IPS DF 4.7 (cell line): ENCODE data around the gene GRK1.
"Not testable (repeated sequence)": the region's sequence is repeated elsewhere in the genome, so short reads cannot be mapped to it uniquely, and the experiment has no call there.

Experiments used
- DNase-seq: peaks from one replicate; pipeline ENCODE4 v3.0.0-alpha.2; 2013; ENCODE audit warnings: low spot score; ENCODE audit errors: extremely low read depth

GRK1 gene

DNA sequence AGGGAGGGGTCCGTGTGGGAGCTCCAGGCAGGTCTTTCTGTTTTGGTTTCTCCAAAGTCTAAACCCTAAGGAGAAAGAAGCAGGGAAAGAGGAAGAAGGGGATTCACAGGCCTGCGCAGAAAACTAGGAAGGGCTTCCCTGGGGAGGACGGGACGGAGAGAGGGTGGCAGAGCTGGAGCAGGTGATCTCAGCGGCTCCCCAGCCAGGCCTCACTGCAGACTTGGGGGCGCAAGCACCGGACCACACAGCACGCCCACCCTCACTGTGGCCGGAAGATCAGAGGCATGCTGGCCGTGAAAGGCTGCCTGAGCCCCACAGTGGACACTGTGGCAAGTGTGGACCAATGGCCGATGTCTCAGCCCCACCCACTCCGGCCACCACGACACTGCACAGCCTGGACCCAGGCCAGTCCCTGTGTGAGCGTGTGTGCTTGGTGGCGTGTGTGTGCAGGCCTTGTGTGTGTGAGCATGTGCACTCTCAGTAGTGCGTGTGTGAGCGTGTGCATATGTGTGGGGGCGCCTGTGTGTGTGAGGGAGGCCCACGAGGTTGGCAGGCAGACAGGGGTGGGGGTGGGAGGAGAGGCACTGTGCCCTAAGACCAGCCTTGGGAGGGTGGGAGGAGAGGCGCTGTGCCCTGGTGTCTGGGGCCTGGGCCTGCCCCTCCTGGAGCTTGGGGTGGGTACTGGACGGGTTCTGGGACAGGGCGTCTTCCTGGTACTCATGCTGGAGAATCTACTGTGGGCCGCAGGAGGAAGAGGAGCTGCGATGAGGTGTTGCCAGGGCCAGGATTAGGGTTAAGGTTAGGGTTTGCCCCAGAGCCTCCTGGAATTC is 76.6 kb downstream of the GRK1 start:
- no peak for DNase-seq

DNA sequence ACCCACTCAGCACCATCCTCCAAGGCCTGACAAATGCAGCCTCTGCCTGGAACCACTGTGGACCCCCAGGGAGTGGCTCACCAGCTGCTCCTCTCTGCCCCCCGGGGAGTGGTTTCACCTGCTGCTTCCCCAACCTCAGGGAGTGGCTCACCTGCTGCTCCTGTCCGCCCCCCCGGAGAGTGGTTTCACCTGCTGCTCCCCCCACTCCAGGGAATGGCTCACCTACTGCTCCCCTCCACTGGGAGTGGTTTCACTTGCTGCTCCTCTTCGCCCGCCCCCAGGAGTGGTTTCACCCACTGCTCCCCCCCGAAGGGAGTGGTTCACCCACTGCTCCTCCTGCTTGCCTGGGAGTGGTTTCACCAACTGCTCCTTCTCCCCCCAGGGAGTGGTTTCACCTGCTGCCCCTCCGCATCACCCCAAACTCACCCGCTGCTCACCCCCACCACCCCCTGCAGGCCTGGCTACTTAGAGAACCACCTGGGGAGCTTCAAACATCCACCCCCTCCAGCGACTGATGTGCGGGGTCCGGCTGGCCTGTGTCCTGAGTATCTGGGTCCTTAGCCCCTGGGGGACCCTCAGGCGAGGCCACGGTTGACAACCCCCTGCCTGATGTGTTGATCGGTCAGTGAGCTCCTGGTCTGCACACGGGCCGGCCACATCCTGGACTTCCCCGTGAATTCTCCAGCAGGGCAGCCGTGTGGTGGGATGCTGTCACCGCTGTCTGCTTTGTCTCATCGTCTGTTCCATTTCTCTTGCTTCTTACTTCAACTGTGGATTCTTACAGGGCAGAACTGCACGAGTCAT is 77.4 kb downstream of the GRK1 start:
- no peak for DNase-seq

DNA sequence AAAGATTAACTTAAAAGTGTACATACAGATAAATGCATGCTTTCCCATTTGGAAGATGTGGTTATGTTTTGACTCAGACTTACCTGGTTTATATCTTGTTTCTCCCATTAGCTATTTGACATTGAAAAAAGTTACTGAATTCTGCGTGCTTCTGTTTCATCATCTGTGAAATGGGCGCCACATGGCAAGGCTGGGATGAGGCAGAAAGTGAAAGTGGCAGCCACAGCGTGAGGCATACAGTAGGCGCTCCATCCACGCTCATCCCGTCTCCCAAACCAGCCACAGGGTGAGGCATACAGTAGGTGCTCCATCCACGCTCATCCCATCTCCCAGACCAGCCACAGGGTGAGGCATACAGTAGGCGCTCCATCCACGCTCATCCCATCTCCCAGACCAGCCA is 78.0 kb downstream of the GRK1 start:
- no peak for DNase-seq

DNA sequence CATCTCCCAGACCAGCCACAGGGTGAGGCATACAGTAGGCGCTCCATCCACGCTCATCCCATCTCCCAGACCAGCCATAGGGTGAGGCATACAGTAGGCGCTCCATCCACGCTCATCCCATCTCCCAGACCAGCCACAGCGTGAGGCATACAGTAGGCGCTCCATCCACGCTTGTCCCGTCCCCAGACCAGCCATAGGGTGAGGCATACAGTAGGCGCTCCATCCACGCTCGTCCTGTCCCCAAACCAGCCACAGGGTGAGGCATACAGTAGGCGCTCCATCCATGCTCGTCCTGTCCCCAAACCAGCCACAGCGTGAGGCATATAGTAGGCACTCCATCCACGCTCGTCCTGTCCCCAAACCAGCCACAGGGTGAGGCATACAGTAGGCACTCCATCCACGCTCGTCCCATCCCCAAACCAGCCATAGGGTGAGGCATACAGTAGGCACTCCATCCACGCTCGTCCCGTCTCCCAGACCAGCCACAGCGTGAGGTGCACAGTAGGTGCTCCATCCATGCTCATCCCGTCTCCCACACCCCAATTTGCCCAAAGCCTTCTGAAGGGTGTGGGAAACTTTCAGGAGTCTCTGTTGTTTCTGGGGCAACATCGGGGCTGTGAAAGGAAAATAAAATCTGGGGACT is 78.6 kb downstream of the GRK1 start:
- DNase-seq = not testable (repeated sequence)

DNA sequence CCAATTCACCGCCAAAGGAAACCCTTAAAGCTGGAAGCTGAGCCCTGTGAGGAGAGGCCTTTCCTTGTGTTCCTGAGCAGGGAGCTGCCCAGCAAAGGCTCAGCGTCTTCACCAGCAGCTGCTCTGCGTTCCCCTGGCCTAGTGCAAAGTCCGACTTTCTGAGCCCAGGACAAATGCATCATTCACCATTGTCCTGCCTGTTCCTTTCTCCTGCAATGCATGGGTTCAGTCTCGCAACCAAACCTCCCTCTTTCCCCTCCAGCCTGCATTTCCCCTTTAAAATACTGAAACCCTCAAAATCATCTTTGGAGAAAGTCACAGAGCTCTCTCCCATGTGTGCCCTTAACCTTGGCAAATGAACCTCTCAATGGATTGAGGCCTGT is 79.1 kb downstream of the GRK1 start:
- DNase-seq = no peak

DNA sequence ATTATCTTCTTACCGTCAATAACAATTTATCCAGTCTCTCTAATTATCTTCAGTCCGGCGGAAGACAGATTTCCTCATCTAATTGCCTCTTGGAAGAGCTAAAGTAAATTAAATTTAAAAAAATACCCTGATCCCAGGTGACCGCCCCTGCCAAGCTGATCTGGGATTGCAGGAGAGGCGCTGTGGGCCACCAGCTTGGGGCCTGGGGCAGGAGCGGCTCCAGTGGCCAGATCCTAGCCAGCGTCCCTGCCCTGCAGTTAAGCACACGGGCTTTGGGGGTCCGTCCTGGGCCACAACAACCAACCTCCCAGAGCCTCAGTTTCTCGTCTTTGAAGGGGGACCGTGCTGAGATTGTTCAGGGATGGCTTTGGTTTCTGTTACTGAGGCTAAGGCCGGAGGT is 79.7 kb downstream of the GRK1 start:
- no peak for DNase-seq

DNA sequence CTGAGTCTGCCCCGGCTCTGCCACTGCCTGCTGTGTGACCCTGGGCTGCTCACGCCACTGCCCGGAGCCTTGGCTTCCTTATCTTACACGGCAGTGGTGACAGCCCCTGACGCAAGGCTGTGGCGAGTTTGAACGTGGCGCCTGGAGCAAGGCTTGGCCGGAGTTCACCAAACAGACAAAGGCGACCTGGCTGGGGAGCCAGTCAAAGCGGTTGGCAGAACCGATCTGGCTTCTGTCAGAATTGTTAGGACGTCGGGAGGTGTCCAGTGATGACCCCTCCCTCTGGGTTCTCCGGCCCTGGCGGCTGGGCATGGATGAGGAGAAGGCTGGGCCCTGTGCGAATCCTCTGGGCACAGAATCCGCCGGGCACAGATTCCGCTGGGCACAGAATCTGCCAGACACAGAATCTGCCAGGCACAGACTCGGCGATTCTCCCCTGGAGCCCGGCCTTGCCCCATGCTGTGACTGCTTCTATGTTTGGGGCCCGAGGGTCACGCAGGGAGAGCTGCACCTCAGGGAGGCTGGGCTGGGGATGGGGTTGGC is 80.3 kb downstream of the GRK1 start:
- no peak for DNase-seq

DNA sequence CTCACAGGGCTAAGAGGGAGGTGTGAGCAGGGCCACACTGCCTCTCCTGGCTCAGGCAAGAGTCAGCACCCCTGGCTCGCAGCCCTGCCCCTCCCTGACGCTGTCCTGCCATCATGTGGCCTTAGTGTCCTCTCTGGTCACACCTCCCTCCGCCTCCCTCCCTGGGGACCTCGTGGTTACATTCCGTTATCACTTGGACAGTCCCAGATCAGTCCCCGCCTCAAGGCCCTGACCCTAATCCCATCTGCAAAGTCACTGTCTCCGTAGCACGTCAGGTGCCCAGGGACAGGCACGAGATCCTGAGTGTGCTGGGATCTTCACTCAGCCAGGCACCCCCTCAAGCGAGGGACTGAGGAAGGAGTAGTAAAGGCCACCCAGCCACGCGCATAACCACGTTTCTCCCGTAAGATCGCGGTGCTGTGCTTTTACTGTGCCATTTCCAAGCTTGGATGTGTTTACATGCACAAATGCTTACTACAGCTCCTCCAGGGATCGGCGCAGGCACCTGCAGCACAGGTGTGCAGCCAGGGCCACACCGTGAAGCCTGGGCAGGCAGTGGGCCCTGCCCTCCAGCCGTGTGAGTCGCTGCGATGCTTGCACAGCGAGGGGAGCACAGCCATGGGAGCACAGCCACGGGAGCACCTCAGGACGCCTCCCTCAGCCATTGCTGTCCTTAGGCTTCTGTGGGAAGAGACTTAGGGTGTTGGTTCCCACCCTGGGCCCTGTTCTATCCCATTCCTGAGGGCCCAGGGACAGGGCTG is 81.3 kb downstream of the GRK1 start:
- DNase-seq = no peak

DNA sequence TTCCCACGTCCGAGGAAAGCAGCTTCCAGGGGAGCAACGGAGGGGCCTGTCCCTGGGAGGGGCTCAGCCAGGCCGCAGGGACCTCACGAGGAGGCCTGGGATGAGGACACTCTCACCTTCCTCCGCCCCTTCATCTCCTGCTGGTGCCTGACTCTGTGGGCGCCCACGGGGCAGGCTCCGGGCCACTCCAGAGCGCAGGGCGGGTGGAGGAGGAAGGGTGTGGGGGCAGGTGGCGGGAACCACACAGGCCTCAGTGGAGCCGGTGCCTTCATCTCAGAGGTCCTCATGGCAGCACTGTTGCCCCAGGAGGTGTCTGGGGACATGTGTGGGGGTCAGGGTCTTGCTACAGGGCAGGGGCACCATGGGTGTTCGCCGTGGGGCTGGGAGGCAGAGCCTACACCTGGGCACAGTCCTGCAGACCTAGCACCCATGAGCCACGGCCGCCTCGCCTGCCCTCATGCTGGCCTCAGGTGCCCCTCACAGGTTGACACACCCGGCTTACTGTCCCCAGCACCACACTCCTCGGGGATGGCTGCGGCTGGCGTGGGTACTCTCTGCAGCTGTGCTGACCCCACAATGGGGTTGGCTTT is 81.9 kb downstream of the GRK1 start:
- DNase-seq = no peak

DNA sequence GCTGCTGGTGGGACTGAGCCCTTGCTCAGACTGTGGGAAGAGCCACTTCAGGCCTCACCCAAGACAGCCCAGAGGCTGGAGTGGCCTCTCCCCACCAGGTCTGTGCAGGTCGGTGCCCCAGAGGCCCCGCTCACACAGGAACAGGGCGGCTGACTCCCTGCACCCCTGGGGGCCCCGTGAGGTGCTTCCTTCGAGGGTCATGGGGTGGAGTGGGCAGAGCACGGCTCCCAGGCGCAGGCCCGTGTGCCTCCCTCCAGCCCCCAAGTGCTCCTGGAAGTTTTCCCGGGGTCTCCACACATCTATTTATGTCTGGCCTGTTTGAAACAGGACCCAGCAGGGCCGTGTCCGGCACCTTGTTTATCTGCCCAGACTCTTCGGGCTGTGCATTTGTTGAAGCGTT is 82.5 kb downstream of the GRK1 start:
- no peak for DNase-seq

DNA sequence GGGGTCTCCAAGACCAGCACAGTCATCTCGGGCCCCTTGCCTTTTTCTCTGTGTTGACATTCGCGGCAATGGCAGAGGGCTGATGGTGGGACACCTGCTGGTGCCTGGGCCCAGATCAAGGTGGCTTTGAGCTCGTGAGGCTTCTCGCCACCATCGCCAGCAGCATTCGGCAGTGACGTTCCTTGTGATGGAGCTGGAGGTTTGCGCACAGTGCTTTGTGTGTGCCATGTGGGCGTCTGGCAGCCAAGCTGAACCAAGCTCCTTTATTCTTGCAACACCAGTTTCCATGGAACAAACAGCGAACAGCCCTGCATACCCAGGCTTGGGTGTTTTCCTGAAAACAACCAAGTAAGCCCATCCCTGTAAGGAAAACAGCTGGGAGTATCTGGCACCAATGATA is 82.9 kb downstream of the GRK1 start:
- no peak for DNase-seq

DNA sequence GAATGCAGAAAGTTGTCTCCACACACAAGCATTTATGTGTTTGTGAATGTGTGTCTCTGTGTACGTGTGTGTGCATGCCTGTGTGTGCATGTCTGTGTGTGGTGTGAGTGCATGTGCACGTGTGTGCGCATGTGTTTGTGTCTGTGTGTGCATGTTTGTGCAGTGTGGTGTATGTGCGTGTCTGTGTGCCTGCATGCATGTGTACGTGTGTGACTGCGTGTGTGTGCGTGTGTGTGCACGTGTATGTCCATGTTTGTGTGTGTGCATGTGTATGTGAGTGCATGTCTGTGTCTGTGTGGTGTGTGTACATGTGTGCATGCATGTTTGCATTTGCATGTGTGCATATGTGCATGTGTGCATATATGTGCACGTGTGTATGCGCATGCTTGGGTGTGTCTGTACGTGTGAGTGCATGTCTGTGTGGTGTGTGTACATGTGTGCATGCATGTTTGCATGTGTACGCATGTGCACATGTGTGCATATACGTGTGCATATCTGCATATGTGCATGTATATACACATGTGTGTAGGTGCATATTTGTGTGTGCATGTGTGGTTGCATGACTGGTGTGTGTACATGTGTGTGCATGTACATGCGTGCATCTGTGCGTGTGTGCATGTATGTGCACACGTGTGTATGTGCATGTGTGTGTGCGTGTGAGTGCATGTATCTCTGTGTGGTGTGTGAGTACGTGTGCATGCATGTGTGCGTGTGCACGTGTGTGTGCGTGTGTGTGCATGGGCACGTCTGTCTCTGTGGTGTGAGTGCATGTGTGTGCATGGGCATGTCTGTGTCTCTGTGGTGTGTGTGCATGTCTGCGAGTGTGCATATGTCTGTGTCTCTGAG is 83.8 kb downstream of the GRK1 start:
- no peak for DNase-seq

DNA sequence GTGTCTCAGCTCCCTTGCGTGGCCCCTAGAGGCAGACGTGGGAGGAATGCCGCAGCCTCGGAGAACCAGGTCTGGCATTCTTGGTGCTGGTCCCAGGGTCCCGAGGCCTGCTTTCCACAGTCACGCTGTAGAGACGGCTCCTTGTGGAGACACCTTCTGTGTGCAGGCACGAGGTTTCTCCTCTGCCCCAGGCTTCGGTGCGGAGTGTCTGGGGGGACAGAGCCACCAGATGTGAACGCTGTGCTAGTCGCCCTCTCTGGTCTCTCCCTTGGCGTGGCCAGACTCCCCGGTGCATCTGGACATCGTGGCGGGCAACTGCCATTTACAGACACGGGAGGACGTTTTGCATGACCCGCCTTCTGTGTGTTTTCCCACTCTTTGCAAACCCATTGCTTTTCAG is 84.5 kb downstream of the GRK1 start:
- no peak for DNase-seq

DNA sequence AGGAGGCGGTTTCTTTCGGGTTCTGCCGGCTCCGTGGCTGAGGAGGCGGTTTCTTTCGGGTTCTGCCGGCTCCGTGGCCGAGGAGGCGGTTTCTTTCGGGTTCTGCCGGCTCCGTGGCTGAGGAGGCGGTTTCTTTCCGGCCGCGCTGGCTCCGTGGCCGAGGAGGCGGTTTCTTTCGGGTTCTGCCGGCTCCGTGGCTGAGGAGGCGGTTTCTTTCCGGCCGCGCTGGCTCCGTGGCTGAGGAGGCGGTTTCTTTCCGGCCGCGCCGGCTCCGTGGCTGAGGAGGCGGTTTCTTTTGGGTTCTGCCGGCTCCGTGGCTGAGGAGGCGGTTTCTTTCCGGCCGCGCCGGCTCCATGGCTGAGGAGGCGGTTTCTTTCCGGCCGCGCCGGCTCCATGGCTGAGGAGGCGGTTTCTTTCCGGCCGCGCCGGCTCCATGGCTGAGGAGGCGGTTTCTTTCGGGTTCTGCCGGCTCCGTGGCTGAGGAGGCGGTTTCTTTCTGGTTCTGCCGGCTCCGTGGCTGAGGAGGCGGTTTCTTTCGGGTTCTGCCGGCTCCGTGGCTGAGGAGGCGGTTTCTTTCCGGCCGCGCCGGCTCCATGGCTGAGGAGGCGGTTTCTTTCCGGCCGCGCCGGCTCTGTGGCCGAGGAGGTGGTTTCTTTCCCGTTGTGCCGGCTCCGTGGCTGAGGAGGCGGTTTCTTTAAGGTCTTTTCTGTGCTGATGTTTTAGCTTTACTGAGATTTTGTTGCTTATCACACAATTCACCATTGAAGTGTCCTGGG is 85.4 kb downstream of the GRK1 start:
- DNase-seq = not testable (repeated sequence)

DNA sequence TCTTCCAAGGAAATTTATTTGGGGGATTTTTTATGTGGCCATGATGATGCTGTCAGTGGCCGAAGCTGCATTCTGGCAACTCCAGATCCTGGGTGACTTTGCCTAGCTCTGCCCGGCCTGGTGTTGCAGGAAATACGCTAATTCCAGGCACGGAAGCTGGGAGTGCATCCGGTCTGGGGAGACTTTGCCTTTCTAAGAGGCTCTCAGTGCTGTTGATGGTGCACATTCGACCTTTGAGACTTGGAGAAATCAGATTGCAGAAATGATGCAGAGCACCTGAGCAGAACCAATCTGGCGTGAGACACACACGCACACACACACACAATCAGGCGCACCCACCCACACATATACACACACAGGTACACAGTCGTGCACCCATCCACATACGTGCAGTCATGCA is 86.2 kb downstream of the GRK1 start:
- no peak for DNase-seq

DNA sequence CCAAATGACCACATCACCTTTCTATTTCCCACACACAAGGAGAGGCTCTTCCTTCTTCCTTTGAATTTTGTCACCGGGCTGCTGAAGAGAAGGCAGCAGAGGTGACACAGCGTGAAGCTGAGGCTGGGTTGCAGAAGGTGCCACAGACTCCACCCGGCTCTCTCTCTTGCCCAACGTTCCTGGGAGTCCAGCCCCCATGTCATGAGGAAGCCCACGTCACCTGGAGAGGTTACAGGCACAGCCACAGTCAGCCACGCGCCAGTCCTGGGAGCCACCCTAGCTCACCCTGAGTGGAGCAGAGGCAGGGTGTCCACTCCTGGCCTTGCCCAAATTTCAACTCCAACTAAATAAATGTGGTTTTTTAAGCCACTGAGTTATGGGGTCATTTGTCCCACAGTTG is 87.2 kb downstream of the GRK1 start:
- DNase-seq = no peak

DNA sequence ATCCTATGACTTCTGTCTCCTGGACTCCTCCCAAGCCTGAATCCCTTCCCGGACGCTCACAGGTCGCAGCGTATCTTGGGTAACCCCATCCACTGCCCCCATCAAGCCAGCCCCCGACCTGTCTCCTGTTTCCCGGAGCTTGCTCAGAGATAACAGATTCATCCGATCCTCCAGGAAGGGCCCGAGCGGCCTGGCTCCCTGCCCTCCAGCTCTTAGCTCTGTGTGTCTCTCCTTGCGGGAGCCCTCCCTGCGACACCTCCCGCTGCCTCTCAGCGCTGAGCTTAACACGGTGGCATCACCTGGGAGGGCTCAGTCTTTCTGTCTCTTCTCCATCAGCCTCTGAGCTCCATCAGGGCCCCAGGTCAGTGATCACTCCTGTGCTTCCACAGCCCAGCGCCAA is 87.7 kb downstream of the GRK1 start:
- DNase-seq = no peak

DNA sequence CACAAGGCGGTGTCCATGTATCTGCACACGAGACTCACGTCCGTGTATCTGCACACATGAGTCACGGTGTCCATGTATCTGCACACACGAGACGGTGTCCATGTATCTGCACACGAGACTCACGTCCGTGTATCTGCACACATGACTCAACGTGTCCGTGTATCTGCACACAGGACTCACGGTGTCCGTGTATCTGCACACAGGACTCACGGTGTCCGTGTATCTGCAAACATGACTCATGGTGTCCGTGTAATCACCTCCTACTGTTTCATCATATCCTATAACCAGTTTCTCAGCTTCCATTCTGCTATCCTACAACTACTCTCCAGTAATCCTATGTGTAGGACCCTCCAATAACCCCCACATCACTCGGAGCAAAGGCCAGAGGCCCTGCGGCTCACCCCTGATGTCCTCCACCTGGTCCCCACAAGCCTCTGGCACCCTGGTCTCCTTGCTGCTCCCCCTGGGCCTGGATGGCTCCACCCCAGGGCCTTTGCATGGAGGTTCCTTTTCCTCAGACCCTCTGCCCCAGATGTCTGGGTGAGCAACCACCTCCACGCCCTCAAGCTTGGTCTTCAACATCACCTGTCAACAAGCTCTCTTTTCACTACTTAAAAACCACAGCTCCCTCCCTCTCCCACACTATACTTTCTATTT is 89.5 kb downstream of the GRK1 start:
- DNase-seq = no peak
